ENCODE data around the gene CASZ1.

Gene CASZ1

DNA sequence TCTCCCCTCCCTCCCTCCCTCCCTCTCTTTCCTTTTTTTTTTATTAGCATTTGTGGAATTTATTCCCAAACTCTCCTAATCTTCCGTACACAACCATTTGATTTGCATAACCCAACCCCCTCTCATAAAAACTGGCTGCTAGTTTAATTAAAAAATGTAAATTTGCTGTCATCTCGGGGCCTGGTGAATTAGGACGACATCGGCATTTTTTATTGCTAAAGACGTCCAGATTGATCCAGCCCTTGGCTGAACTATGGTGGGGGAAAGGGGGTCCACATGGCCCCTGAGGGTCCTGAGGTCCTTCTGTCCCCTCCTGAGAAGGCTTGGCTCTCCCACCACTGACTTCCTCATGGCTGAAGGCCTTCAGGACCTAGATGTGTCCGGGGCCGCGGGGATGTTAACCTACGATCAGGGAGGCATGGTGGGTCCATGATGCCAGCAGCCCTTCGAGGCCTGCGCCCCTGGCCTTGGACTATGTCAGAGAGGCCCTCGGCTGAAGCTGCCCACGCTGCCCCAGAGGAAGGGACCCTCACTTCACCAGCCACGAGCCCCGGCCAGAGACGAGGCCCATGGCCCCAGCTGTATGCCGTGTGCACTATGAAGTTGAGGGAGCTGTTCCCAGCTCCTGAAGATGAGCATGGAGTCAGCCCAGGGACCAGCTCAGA lies 105.2 kb downstream of the CASZ1 start:
- Histone ChIP-seq H3K4me3 (ENCODE audit: insufficient read depth, low read length, poor library complexity, severe bottlenecking) (no peak overlapping the region), H3K9me3 (ENCODE audit: insufficient read depth, low read length) (no peaks in the 10 kb centered on the region), H3K4me2 (ENCODE audit: low read depth, low read length, poor library complexity, severe bottlenecking) (no peak overlapping the region), H3F3A (ENCODE audit: insufficient read depth) (peaks cover 6% of the 10 kb centered on the region; the same call in 1 of the 2 replicates), H3K27me3 (ENCODE audit: low read length) (no peaks in the 10 kb centered on the region), H2AFZ (ENCODE audit: low read depth, low read length, severe bottlenecking) (no peak overlapping the region), H3K27ac (ENCODE audit: low read depth, low read length) (no peak overlapping the region), H3K9ac (ENCODE audit: low read length) (no peak overlapping the region), H3K9me2 (replicated peaks; ENCODE audit: insufficient read depth, low read length) (no peaks in the 10 kb centered on the region), H3K79me2 (ENCODE audit: insufficient read depth, low read length) (no peaks in the 10 kb centered on the region), H3K36me3 (ENCODE audit: low read length) (no peaks in the 10 kb centered on the region), H4K20me1 (ENCODE audit: low read depth, low read length) (peaks cover 3% of the 10 kb centered on the region; the same call in 1 of the 2 replicates)
- TF ChIP-seq, protein P1, sequence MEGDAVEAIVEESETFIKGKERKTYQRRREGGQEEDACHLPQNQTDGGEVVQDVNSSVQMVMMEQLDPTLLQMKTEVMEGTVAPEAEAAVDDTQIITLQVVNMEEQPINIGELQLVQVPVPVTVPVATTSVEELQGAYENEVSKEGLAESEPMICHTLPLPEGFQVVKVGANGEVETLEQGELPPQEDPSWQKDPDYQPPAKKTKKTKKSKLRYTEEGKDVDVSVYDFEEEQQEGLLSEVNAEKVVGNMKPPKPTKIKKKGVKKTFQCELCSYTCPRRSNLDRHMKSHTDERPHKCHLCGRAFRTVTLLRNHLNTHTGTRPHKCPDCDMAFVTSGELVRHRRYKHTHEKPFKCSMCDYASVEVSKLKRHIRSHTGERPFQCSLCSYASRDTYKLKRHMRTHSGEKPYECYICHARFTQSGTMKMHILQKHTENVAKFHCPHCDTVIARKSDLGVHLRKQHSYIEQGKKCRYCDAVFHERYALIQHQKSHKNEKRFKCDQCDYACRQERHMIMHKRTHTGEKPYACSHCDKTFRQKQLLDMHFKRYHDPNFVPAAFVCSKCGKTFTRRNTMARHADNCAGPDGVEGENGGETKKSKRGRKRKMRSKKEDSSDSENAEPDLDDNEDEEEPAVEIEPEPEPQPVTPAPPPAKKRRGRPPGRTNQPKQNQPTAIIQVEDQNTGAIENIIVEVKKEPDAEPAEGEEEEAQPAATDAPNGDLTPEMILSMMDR (IDR thresholded peaks at IDR 0.05; ENCODE audit: insufficient read depth, low read length, poor library complexity, severe bottlenecking) = no peak
- TF ChIP-seq EZH2phosphoT487 (conservative IDR thresholded peaks at IDR 0.05; ENCODE audit: low read length) = no peak

DNA sequence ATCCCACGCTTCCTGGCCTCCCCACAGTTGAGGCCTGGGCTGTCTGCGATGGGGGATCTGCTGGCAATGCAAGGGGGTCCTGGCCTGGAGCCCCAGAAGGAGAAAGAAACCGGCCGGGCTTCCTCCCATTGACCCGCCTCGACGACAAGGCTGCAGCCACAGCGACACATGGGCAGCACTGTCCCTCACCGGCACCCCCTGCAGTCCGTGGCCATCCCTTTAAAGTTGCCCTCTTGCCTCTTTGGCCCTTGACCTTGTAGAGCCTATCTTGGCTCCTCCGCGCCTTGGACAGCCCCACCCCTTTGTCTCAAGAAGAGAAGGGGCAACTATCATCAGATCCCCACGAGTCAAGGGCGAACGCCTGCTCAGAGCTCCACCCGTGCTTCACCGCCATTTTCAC lies 106.0 kb downstream of the CASZ1 start:
- Histone ChIP-seq H2AFZ (ENCODE audit: low read depth, low read length, severe bottlenecking) (no peak overlapping the region), H3K79me2 (ENCODE audit: insufficient read depth, low read length) (no peaks in the 10 kb centered on the region), H3K9me2 (replicated peaks; ENCODE audit: insufficient read depth, low read length) (no peaks in the 10 kb centered on the region), H3K9me3 (ENCODE audit: insufficient read depth, low read length) (no peaks in the 10 kb centered on the region), H3K27ac (ENCODE audit: low read depth, low read length) (no peak overlapping the region), H3K4me2 (ENCODE audit: low read depth, low read length, poor library complexity, severe bottlenecking) (no peak overlapping the region), H3K4me3 (ENCODE audit: insufficient read depth, low read length, poor library complexity, severe bottlenecking) (no peak overlapping the region), H3K27me3 (ENCODE audit: low read length) (no peaks in the 10 kb centered on the region), H3K36me3 (ENCODE audit: low read length) (no peaks in the 10 kb centered on the region), H3F3A (ENCODE audit: insufficient read depth) (peaks cover 6% of the 10 kb centered on the region; the same call in 1 of the 2 replicates), H4K20me1 (ENCODE audit: low read depth, low read length) (peaks cover 3% of the 10 kb centered on the region; the same call in 1 of the 2 replicates), H3K9ac (ENCODE audit: low read length) (no peak overlapping the region)
- TF ChIP-seq, protein P1 (IDR thresholded peaks at IDR 0.05; ENCODE audit: insufficient read depth, low read length, poor library complexity, severe bottlenecking) = no peak
- no peak for TF ChIP-seq EZH2phosphoT487 (conservative IDR thresholded peaks at IDR 0.05; ENCODE audit: low read length)

DNA sequence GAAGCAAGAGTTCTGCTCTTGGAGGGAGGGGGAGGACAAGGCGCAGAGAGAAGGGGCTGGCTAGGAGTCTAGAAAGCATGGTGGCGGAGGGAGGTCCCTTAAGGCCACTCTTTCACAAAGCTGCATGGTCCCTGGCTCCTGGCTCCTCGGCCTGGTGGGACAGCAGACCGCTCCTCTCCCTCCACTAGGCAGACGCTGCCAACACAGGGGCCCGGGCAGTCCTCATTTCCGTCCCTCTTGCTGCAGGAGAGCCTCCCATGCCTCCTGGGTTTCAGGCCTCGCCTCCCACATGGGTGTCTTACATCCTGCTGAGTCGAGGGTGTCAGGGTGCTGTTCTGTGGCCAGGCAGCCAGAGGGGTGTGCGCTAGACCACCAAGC lies 108.0 kb downstream of the CASZ1 start:
- H3K9me3 ChIP-seq (ENCODE audit: insufficient read depth, low read length) = no peaks in the 10 kb centered on the region
- peaks cover 3% of the 10 kb centered on the region; the same call in 1 of the 2 replicates for H4K20me1 ChIP-seq (ENCODE audit: low read depth, low read length)
- H3F3A ChIP-seq (ENCODE audit: insufficient read depth) = peaks cover 6% of the 10 kb centered on the region; the same call in 1 of the 2 replicates
- no peaks in the 10 kb centered on the region for H3K27me3 ChIP-seq (ENCODE audit: low read length)
- no peak overlapping the region for H3K4me3 ChIP-seq (ENCODE audit: insufficient read depth, low read length, poor library complexity, severe bottlenecking)
- H2AFZ ChIP-seq (ENCODE audit: low read depth, low read length, severe bottlenecking) = no peak overlapping the region
- no peak for TF ChIP-seq EZH2phosphoT487 (conservative IDR thresholded peaks at IDR 0.05; ENCODE audit: low read length)
- TF ChIP-seq, protein P1 (IDR thresholded peaks at IDR 0.05; ENCODE audit: insufficient read depth, low read length, poor library complexity, severe bottlenecking) = no peak
- no peaks in the 10 kb centered on the region for H3K36me3 ChIP-seq (ENCODE audit: low read length)
- no peak overlapping the region for H3K9ac ChIP-seq (ENCODE audit: low read length)
- H3K9me2 ChIP-seq (replicated peaks; ENCODE audit: insufficient read depth, low read length) = no peaks in the 10 kb centered on the region
- no peak overlapping the region for H3K27ac ChIP-seq (ENCODE audit: low read depth, low read length)
- no peak overlapping the region for H3K4me2 ChIP-seq (ENCODE audit: low read depth, low read length, poor library complexity, severe bottlenecking)
- H3K79me2 ChIP-seq (ENCODE audit: insufficient read depth, low read length) = no peaks in the 10 kb centered on the region
